ENCODE data around the gene KRTAP5-9.
"Not testable (repeated sequence)": the region's sequence is repeated elsewhere in the genome, so short reads cannot be mapped to it uniquely, and the experiment has no call there.

DNA sequence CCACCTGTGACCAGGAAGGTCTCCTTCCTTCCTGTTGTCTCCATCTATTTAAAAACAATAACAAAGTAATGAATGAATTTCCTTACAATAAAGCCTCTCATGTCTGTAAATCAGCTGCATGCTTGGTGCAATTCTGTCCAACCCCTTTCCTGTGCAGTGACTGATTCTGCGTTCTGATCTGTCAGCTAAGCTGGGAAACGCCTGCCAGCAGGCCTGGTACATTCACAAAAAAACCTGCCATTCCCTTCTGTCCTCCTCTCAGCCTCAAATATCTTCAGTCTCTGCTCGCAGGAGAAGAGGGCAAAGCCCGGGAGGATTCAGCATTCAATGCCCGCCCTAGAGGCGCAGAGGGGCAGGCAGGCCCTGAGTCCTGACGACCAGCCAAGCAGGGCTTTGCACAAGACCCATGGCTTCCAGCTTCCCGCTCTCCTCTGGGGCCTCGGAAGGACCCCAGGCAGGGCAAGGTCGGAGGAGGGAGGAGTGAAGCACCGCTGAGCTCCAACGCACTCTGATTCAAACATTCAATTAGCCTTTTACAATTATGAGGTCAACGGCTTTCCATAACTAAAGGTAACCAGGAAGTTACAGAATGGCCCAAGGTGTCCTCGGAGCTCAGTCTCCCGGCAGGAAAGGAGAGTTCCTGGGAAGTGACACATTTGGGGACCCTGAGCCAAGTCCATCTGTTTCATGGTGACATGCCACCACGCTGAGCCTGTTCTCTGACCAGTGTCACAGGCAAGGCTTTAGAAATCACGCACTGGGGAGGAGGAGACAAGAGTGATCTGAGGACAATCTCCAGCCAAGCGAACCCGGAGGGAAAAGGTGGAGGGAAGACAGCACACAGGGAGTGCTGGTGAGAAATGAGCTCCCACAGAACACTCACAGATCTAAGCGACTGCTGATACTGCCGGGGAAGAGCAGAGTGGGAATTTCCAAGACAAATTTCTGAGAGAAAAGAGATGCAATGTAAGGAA is 18.7 kb downstream of the KRTAP5-9 start:
- TF ChIP-seq, protein P1, sequence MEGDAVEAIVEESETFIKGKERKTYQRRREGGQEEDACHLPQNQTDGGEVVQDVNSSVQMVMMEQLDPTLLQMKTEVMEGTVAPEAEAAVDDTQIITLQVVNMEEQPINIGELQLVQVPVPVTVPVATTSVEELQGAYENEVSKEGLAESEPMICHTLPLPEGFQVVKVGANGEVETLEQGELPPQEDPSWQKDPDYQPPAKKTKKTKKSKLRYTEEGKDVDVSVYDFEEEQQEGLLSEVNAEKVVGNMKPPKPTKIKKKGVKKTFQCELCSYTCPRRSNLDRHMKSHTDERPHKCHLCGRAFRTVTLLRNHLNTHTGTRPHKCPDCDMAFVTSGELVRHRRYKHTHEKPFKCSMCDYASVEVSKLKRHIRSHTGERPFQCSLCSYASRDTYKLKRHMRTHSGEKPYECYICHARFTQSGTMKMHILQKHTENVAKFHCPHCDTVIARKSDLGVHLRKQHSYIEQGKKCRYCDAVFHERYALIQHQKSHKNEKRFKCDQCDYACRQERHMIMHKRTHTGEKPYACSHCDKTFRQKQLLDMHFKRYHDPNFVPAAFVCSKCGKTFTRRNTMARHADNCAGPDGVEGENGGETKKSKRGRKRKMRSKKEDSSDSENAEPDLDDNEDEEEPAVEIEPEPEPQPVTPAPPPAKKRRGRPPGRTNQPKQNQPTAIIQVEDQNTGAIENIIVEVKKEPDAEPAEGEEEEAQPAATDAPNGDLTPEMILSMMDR (IDR thresholded peaks at IDR 0.05; ENCODE audit: insufficient read depth, low read length, poor library complexity, severe bottlenecking) = not testable (repeated sequence)
- TF ChIP-seq EZH2phosphoT487 (conservative IDR thresholded peaks at IDR 0.05; ENCODE audit: low read length) = not testable (repeated sequence)
